Measurements from ENCODE around the gene MAP3K4.

DNA sequence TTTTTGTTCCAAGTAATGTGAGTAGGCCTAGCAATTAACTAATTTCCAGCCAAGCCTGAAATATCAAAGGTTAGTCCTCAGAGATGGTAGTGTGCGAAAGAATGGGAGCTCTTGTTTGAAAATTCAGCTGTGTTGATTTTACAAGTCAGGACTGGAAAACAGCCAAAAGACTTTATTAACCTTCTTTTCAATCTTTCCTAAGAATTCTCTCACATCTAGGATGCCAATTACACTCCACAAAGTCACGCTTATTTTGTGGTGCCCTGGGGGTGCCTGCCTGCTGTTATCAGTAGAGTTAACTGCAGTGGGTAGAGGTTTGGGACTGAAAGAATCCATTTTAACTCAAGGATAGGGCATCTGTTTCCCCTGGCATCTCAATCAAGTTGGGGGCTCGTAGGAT, 30.7 kb upstream of the MAP3K4 start:
- TF ChIP-seq, protein P1, sequence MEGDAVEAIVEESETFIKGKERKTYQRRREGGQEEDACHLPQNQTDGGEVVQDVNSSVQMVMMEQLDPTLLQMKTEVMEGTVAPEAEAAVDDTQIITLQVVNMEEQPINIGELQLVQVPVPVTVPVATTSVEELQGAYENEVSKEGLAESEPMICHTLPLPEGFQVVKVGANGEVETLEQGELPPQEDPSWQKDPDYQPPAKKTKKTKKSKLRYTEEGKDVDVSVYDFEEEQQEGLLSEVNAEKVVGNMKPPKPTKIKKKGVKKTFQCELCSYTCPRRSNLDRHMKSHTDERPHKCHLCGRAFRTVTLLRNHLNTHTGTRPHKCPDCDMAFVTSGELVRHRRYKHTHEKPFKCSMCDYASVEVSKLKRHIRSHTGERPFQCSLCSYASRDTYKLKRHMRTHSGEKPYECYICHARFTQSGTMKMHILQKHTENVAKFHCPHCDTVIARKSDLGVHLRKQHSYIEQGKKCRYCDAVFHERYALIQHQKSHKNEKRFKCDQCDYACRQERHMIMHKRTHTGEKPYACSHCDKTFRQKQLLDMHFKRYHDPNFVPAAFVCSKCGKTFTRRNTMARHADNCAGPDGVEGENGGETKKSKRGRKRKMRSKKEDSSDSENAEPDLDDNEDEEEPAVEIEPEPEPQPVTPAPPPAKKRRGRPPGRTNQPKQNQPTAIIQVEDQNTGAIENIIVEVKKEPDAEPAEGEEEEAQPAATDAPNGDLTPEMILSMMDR (IDR thresholded peaks at IDR 0.05): no peak
- no peak for TF ChIP-seq POLR2A (IDR thresholded peaks at IDR 0.05)

Data from ovary (tissue), 3 donors.